GM19328 (cell line): ENCODE data around the gene NUP188.

Experiments used
- ATAC-seq: cut with Tn5 transposase; IDR thresholded peaks from one replicate; pipeline ENCODE4 v1.9.1; 2021; ENCODE audit warnings: mild to moderate bottlenecking, moderate library complexity; ENCODE audit not compliant: unreplicated experiment

The NUP188 gene

GRCh38 chr9:128916204-128916603 is 31.3 kb upstream of the NUP188 start:
- no peak for ATAC-seq

DNA sequence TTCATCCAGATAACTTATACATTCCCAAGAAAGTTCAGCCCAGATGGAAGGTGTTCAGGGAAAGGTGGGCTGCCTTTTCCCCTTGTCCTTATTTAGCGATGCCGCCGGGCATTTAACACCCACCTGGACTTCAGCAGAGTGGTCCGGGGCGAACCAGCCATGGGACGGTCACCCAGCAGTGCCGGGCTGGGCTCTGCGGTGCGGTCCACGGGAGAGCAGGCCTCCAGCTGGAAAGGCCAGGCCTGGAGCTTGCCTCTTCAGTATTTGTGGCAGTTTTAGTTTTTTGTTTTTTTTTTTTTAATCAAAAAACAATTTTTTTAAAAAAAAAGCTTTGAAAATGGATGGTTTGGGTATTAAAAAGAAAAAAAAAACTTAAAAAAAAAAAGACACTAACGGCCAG is 30.8 kb upstream of the NUP188 start:
- ATAC-seq = no peak

- ATAC-seq = no peak
These were observed 30.2 kb upstream of the NUP188 start for GRCh38 chr9:128917151-128917849.

DNA sequence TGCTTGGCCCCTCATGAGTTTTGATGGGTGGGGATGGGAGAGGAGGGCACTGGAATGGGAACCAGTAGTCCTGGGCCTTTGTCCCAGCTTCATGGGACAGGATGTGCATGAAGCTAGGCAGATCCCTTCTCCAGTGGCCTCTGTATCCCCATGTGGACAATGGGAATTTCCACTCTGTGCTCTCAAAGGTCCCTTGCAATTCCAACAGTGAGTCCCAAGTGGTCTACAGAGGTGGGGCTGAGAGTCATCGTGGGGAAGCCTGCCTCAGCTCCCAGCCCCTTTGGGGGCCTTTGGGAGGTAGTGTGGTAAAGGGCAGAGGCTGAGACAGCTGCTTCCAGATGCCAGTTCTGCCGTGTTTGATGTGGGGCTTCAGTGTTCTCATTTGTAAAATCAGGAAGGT is 28.6 kb upstream of the NUP188 start:
- ATAC-seq = no peak

DNA sequence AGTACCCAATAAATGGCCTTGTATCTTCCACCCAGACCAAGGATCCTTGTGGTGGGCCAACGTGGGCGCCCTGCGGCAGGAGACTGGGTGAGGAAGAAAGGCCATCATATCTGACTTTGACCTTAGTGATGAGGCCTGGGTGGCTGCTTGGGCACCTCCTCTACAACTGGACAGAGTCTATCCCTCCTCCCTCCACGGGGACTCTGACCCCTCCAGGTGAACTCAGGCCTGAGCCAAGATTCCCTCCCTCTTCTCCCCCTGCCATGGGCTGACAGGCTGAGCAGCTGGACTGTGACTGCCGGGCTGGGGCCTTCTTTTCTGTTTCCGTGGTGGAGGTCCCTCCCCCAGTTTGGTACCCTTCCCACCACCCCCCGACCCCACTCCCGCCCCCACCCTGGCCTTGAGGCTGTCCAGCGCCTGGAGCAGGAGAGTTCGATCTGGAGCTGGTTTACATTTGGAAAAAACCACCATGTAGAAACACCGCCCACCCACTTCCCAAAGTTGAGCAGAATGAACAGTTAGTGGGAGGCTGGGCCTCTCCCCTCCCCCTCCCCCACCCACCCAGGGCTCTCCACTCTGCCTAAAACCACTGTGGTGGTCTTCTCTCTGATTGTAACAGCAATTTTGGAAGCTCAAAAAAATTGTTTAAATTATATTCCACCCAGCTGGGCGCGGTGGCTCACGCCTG is 28.0 kb upstream of the NUP188 start:
- no peak for ATAC-seq

GRCh38 chr9:128920381-128921058 is 27.0 kb upstream of the NUP188 start, which contains the start of gene PHYHD1:
Gene PHYHD1, plus strand, starts transcription at chr9:128920982. Its CDS starts 1,342 bp downstream, at chr9:128922324.
- no peak for ATAC-seq

GRCh38 chr9:128921881-128922763 is 25.4 kb upstream of the NUP188 start:
- no peak for ATAC-seq

DNA sequence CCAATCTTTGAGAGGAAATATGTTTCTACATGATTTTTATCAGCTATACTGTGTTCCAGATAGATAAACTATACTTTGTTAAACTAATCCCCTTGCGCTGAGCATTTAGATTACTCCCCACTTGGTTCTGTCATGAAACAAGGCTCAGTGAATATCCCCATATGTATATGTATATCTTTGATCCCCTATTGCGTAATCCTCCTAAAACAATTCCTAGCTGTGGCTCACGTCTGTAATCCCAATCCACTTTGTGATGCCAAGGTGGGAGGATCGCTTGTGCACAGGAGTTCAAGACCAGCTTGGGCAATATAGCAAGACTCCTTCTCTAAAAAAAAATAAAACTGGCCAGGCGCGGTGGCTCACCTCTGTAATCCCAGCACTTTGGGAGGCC is 24.0 kb upstream of the NUP188 start:
- ATAC-seq = no peak

DNA sequence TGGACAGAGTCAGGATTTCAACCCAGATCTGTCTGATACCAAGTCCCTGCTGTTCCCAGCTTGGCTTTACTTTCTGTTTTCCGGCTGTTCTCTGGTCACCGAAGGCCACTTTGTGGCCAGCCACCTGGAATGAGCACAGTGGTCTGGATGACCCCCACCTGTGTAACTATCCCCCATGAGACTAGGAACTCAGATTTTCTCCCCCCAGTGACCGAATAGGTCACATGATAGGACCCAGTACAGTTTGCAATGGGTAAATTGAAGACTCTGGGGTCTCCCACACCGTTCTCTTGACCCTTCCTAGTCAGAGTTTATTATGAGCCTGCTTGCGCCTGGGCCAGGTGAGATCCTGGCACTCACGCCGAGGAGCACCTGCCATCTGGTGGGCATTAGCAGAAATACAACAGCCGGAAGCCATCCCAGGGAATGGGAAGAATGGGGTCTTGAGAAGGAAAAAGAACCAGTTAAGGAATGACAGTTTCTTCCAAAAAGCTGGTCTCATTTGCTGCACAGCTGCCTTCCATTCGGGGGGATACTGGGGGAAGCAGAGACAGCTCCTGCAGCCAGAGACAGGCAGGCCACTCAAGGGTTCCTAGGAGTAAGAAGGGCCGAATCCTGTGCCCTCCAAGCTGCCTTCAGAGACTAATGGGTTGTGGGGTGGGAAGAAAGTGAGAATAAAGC is 19.6 kb upstream of the NUP188 start:
- ATAC-seq = no peak

- no peak for ATAC-seq
These were observed 18.9 kb upstream of the NUP188 start for GRCh38 chr9:128928624-128929023.

- no peak for ATAC-seq
These were observed 17.9 kb upstream of the NUP188 start for GRCh38 chr9:128929560-128929959.

- no peak for ATAC-seq
These were observed 13.8 kb upstream of the NUP188 start for GRCh38 chr9:128933731-128934130.

DNA sequence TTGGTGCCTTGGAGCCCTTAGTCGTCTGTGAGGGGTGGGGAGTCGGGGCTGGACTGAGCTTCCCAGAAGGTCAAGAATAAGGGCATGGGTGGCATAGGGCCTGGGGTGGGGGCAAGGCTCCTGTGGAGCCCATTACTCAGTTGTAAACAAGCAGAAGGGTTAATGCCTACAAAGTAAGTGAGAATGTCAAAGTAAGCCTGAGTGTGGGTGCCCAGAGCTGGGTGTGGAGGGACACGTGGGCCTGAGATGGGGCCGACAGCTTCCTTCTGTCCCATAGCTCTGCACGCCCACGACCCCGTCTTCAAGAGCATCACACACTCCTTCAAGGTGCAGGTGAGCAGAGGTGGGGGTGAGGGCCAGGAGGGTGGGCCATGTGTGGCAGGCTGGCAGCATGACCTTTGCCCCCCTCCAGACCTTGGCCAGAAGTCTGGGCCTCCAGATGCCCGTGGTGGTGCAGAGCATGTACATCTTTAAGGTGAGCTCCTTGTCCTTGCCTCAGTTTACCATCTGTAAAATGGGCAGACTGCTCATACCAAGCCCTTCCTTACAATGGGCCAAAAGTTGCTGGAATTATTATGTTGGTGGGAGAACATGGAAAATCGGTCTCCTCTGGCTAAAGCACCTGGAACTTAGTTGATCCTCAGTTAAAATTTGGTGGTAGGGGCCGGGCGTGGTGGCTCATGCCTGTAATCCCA is 11.2 kb upstream of the NUP188 start:
- ATAC-seq = no peak

DNA sequence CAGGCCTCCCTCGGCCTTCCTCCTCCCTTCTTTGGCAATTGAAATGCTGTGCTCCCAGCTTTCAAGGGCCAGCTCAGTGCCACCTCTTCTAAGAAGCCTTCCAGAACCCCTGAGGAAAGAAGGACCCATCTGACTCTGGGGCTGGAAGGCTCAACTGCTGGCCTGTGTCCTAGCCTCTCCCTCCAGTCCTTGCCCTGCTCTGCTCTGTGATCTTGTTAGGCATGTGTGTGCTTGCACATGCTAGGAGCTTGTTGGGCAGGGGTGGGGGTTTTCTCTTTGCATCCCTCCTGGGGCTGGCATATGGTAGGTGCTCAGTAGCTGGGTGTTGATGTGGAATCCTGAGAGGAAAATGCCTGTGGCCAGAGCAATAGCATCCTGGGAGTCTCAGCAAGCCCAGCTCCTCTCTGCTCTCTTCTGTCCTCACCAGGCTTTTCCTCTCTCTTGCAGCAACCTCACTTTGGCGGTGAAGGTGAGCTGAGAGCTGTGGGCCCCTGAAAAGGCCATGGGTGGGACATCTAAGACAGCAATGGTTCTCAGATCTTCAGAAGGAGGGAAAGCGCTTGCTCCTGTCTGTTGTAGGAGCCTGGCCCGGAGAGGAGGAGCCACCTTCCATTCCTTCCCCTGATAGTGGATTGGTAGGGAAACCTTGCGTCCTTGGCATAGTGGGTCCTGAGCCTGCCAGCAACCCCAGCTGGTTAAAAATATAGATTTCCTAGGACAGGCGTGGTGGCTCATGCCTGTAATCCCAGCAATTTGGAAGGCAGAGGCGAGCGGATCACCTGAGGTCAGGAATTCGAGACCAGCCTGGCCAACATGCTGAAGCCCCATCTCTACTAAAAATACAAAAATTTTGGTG is 10.0 kb upstream of the NUP188 start:
- ATAC-seq = no peak

DNA sequence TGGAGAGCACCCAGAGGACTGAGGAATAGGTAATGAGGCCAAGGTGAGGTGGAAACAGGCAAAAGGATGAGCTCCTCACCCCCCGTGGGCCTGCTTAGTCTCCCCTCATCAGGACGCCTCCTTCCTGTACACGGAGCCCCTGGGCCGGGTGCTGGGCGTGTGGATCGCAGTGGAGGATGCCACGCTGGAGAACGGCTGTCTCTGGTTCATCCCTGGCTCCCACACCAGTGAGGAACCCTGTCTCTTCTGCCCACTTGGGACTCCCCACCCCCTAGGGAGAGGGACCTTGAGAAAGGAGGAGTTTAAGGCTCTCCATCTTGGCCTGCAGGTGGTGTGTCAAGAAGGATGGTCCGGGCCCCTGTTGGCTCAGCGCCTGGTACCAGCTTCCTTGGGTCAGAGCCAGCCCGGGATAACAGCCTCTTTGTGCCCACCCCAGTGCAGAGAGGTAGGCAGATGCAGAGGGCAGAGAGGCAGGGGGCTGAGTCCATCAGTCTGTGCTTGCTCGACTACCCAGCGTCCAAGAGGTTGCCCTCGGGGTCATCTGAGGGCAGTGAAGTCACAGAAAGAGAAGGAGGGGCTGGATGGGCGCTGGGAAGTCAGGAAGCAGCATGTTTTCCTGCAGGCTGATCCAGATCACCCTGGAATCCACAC is 7.1 kb upstream of the NUP188 start:
- no peak for ATAC-seq

DNA sequence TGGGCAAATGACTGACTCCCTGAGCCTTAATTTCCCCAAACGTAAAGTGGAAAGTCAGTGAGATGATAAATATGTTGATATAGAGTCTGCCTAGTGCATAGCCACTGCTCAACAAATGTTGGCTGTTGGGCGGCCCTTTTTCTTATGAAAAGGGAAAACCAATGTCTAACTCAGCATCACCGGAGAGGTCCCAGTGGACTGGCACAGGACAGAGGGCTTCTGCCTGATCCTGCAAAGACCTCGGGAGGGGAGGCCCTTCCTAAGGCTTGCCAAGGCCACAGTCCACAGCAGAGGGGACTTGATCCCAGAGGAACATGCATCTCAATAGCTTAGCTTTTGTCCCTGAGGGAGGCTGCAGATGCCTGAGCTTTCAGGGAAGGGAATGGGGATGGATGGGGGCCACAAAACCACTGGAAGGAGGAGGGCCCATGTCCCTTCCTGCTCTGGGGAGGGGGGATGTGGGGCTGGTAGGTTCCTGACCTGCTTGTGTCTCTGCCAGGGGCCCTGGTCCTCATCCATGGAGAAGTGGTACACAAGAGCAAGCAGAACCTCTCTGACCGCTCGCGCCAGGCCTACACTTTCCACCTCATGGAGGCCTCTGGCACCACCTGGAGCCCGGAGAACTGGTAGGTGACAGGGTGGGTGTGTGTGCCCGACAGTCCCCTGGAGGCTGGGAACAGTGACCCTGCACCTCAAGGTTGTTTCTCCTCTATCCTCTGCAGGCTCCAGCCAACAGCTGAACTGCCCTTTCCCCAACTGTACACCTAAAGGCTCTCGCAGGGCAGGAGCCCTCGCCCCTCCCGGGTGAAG is 6.3 kb upstream of the NUP188 start:
- no peak for ATAC-seq

GRCh38 chr9:128943832-128944620 is 3.5 kb upstream of the NUP188 start:
- ATAC-seq = no peak
